GM12873 (cell line): Measurements from ENCODE around the gene SART1.

ENCODE experiments used
- CTCF ChIP-seq: IDR thresholded peaks from 2 replicates; pipeline ENCODE4 v1.5.1; 2012; ENCODE audit warnings: low read depth, mild to moderate bottlenecking, moderate library complexity, low read length, control low read depth; ENCODE audit not compliant: insufficient read depth; ENCODE audit errors: missing control alignments

Gene SART1

DNA sequence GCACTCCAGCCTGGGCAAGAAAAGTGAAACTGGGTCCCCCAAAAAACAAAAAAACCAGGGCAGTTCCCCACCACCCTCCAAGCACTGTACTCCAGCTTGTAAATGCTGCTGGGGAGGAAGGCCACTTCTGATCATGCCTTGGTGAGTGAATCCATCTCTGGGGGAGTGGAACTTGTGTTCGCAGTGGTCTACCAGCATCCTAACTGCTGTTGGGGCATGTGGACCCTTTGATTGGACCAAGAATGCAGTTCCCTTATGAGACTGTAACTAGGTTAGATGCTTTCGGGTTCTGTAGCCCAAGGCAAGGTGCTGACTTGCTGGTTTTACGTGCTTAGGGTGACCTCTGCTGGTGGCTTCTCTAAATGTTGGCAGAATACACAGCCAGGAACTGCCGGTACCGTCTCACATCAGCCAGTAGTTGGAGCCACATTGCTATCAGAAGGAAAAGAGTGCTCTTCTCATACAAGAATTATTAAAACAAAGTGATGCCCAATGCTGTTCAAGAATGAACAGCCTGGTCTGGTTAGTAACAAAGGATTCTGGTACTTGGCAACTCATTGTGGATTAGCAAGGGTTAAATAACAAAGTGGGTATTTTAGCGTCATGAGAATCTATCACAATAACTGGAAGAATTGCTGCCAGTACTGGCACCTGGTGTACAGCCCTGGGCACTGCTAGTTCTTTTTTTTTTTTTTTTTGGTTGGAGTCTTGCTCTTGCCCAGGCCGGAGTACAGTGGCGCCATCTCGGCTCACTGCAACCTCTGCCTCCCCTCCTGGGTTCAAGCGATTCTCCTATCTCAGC, 27.5 kb downstream of the SART1 start:
- peak; percentile 91 for TF ChIP-seq CTCF

DNA sequence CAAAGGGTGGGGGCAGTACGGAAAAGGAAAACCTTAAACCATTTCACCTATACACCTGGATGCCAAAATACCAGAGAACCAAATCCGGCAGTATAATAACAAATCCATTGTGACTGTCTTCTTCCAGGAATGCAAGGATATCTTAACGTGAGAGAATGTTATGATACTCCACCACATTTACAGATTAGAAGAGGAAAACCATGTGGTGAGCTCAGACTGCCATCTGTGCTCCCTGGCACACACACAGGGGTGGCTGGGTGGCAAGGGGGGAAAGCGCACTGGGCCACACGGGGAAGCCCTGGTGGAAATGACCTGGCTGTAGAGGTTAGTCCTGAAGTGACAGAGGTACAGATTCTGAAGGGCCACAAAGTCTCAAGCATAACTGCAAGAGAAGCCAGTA, 30.5 kb downstream of the SART1 start:
- no peak for TF ChIP-seq CTCF

DNA sequence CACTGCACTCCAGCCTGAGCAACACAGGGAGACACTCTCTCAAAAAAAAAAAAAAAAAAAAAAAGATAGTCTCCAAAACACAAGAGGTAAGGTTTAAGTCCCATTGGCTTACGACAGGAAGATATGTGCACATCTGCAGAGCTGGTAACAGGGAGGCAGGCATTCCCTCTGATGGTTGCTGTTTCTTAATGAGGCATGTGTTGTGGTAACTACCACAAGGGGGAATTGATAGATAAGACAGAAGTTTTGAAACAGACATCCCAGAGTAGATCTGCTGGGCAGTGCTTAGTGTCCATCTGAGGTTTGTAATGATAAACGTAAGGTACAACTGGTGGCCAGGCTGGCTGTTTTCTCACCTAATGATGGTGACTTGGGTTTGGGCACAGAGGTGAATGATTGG, 35.8 kb downstream of the SART1 start:
- no peak for TF ChIP-seq CTCF

- TF ChIP-seq CTCF, result no peak
Measured at GRCh38 chr11:66001942-66002647, 40.6 kb downstream of the SART1 start, which contains the start of the genes BANF1 and EIF1AD. TSS of gene BANF1 (plus strand) at chr11:66002503. CDS start at chr11:66003251, 748 bp downstream. TSS of gene EIF1AD (minus strand) at chr11:66002157. CDS start at chr11:66000389, 1,768 bp downstream.

DNA sequence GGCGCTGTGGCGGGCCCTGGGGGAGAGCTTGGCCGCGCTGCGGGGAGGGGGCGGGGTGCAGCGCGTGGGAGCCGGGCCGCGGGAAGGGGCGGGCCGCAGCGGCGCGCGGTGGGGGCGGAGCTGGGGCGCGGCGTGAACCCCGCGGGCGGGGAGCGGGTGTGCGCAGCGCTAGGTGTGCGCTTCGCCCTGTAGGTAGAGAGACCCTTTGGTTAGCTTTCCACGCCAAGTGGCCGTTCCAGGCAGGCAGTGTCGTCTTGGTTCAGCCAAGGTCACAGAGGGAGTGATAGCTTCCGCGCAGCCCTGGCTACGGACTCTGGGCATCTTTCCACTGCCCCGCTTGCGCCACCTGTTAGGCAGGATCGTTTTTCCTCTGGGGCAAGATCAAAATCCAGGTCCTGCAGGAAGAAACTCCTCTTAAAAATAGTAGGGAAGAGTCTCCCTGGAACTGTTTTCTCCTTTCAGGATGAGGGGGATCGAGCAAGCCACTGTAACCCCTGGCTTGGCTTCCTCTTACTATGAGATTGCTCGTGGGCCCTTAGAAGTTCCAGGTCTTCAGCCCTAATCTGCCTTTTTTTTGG, 41.2 kb downstream of the SART1 start:
- peak; percentile 29 for TF ChIP-seq CTCF

GRCh38 chr11:66003291-66003690, 41.8 kb downstream of the SART1 start:
- TF ChIP-seq CTCF, result no peak

GRCh38 chr11:66004186-66004585, 42.7 kb downstream of the SART1 start:
- TF ChIP-seq CTCF, result no peak
